Muscle layer of colon (tissue), 2 donors: ENCODE data around the gene TFE3.
"Not testable (repeated sequence)": the region's sequence is repeated elsewhere in the genome, so short reads cannot be mapped to it uniquely, and the experiment has no call there.

Experiments used
- H3K27ac ChIP-seq: one replicate; pipeline ENCODE4 v1.7.0; 2013; ENCODE audit warnings: low read depth, mild to moderate bottlenecking, low read length, moderate library complexity
- H3K27me3 ChIP-seq, 2 donors: one replicate each; pipeline ENCODE4 v1.7.0; 2013; ENCODE audit warnings: low read length in 2 of 2, mild to moderate bottlenecking in 2 of 2; ENCODE audit not compliant: insufficient read depth in 2 of 2, control insufficient read depth in 1 of 2
- H3K36me3 ChIP-seq: one replicate; pipeline ENCODE4 v1.7.0; 2013; ENCODE audit warnings: mild to moderate bottlenecking, low read length; ENCODE audit not compliant: insufficient read depth
- H3K4me1 ChIP-seq: one replicate; pipeline ENCODE4 v1.7.0; 2013; ENCODE audit warnings: mild to moderate bottlenecking, low read length; ENCODE audit not compliant: insufficient read depth
- H3K4me3 ChIP-seq, 2 donors: one replicate each; pipeline ENCODE4 v1.7.0; 2013; ENCODE audit warnings: low read length in 2 of 2, low read depth in 1 of 2, mild to moderate bottlenecking in 1 of 2, moderate library complexity in 1 of 2
- H3K9ac ChIP-seq: one replicate; pipeline ENCODE4 v1.7.0; 2013; ENCODE audit warnings: low read length
- H3K9me3 ChIP-seq: one replicate; pipeline ENCODE4 v1.7.0; 2013; ENCODE audit warnings: mild to moderate bottlenecking, low read length
- donor health status: abdominal sarcoma.
- donor health status: Adenocarcinoma of cecum.

TFE3 gene

DNA sequence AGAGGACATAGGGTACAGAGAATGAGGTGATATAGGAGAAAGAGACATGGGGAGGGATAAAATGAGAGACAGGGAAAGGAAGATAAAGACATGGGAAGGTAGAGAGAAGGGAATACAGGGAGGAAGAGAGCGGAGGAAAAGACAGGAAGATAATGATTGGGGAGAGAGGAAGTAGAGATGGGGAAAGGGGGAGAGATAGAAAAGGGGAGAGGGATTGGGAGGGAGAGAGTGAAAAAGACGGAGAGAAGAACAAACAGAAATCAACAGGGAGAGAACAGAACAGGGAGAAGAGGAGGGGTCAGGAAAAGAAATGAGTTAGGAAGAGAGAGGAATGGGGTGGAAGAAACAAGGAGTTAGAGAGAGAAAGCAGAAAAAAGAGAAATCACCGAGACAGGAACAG is 45.7 kb downstream of the TFE3 start:
- Histone ChIP-seq H3K9ac (no peak overlapping the region), H3K36me3 (peaks cover under 1% of the 10 kb centered on the region)

DNA sequence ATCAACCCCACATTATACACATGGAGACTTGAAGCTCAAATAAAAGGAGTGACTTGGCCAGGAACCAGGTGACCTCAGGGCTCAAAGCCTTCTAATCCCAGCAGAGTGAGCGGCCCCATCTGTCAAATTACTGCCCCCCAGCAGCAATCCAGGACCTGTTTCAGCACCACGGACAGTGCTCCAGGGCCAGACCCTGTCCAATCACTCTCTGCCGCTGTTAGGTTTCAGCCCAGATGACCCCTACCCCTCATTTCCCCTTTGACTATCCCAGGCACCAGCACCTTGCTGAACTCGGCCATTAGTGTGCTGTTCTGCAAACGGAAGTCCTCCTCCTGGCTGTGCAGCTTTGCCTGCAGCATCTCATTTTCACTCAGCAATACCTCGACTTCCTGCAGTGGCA is 46.2 kb downstream of the TFE3 start:
- no peak overlapping the region for H3K27ac ChIP-seq
- H3K27me3 ChIP-seq: peaks cover 0 to 4% of the 10 kb centered on the region in 2 donors
- H3K9me3 ChIP-seq: no peaks in the 10 kb centered on the region
- H3K4me3 ChIP-seq: no peak overlapping the region
- peaks cover 5% of the 10 kb centered on the region for H3K36me3 ChIP-seq
- H3K4me1 ChIP-seq: peaks cover 8% of the 10 kb centered on the region
- H3K9ac ChIP-seq: no peak overlapping the region

More for the DNA sequence above, 45.7 kb downstream of the TFE3 start:
- no peak overlapping the region for H3K27ac ChIP-seq
- H3K9me3 ChIP-seq: no peaks in the 10 kb centered on the region
- peaks cover 8% of the 10 kb centered on the region for H3K4me1 ChIP-seq
- H3K27me3 ChIP-seq: peaks cover 0 to 5% of the 10 kb centered on the region in 2 donors
- no peak overlapping the region for H3K4me3 ChIP-seq

DNA sequence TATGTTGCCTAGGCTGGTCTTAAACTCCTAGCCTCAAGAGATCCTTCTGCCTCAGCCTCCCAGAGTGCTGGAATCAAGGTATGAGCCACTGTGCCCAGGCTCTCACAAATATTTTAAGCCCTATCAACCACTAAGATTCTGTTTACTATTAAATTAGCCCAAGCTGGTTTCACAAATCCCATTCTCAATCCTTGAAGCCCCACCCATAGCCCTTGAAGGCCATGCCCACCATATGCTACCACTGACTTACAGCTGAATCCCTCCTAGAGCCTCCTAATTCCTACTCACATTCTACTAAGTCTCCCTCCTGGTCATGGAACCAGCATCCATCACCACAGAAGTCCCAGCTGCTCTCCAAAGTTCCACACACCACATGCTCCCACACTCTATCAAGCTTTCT is 50.8 kb downstream of the TFE3 start:
- H3K36me3 ChIP-seq: peaks cover 18% of the 10 kb centered on the region
- no peak overlapping the region for H3K4me3 ChIP-seq
- H3K9me3 ChIP-seq: no peaks in the 10 kb centered on the region
- no peak overlapping the region for H3K9ac ChIP-seq
- H3K27ac ChIP-seq: no peak overlapping the region
- H3K4me1 ChIP-seq: no peaks in the 10 kb centered on the region
- H3K27me3 ChIP-seq: no peaks in the 10 kb centered on the region

DNA sequence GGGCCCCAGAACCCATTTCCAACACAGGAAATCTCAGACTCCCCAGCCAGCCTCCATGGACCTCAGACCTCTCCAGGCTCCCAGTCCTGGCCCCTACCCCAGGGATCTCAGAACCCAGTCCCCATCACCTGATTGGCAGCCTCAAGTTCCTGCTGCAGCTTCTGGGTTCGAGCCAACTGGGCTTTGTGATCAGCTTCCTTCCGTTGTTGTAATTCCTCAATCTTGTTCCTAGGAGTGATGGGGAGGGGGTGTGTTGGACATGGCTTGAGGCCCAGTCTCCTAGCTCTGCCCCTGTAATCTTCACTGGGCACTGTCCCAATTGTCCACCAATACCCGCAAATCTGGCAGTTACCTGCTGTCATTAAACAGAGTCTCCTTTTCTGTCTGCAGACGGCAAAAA is 53.7 kb downstream of the TFE3 start:
- H3K27ac ChIP-seq: no peak overlapping the region
- no peak overlapping the region for H3K4me3 ChIP-seq
- no peak overlapping the region for H3K9ac ChIP-seq
- no peaks in the 10 kb centered on the region for H3K27me3 ChIP-seq
- H3K36me3 ChIP-seq: peaks cover 18% of the 10 kb centered on the region
- H3K9me3 ChIP-seq: no peaks in the 10 kb centered on the region
- H3K4me1 ChIP-seq: no peaks in the 10 kb centered on the region

DNA sequence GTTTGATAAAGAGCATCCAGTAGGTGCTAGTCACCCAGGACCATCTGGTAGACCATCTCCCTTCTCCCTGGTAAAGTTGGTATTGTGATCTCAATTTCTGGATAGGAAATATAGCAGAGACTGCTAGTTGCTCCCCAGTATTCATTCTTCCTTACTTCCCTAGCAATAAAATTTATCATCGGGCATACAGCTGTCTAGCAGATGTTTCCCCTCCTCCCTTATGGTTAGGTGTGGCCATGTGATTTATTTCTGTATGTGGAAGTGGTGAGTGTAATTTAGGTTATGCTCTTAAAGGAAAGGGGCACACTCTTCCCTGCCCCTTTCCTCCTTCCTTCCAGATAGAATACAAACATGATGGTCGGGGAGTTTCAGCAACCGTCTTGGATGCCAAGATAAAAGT is 59.3 kb downstream of the TFE3 start:
- Histone ChIP-seq H3K4me3 (no peak overlapping the region), H3K9me3 (no peaks in the 10 kb centered on the region), H3K36me3 (peaks cover 32% of the 10 kb centered on the region), H3K27ac (no peak overlapping the region), H3K9ac (no peak overlapping the region), H3K4me1 (no peaks in the 10 kb centered on the region), H3K27me3 (no peaks in the 10 kb centered on the region)

DNA sequence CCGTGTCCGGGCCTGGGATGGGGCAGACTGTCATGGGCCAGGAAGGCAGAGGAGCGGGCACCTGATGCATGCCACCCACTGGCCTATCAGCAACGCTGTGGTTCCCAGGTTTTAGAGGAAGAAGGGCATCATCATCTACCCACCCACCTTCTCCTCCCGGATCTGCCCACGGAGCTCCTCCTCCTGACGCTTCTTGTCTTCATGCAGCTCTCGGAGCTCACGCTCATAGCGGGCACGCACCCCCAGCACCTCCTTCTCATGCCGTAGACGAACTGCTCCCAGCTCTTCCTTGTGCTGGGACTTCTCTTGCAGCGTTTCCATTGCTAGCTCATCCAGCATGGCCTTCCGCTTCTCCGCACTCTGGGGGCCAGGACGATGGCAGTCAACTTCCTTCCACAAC is 60.1 kb downstream of the TFE3 start:
- Histone ChIP-seq H3K36me3 (peaks cover 26% of the 10 kb centered on the region), H3K27ac (no peak overlapping the region), H3K27me3 (no peaks in the 10 kb centered on the region), H3K9ac (no peak overlapping the region), H3K9me3 (no peaks in the 10 kb centered on the region), H3K4me1 (no peaks in the 10 kb centered on the region), H3K4me3 (no peak overlapping the region)

DNA sequence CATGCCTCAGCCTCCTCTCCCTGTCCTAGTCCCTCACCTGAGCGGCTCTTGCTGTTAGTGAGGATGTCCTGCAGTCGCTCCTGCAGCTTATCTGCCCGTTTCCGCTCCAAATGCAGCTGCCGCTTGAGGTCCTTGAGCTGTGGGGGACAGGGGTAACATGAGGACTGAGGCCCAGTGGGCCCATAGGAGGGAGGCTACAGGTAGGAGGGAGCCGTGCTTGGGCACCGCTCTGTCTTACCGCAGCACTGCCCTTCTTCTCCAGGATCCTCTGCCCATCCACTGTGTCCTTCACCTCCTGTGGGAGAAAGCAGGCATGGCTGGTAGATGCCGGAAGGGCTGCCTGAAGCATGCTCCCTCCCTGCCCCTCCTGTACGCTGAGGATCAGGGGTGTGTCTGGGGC is 62.0 kb downstream of the TFE3 start:
- Histone ChIP-seq H3K27me3 (no peaks in the 10 kb centered on the region), H3K9me3 (no peaks in the 10 kb centered on the region), H3K36me3 (peaks cover 30% of the 10 kb centered on the region), H3K4me1 (no peaks in the 10 kb centered on the region), H3K9ac (no peak overlapping the region), H3K27ac (no peak overlapping the region), H3K4me3 (no peak overlapping the region)

DNA sequence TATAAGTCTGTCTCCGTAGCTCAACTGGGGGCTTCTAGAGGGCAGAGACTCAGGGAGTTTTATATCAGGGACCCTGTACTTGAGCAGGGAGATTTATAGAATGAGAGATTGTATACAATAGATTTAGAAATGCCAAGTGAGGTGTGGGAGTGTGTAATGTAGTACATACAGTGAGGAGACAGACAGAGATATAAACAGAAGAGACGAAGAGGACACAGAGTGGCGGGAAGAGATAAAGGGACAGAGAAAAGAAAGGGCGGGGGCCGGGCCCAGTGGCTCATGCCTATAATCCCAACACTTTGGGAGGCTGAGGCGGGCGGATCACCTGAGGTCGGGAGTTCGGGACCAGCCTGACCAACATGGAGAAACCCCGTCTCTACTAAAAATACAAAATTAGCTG is 62.8 kb downstream of the TFE3 start:
- not testable (repeated sequence) for H3K27ac ChIP-seq, H3K9ac ChIP-seq, H3K27me3 ChIP-seq, H3K4me3 ChIP-seq, H3K4me1 ChIP-seq, H3K9me3 ChIP-seq
- H3K36me3 ChIP-seq: peaks cover 30% of the 10 kb centered on the region
